ENCODE measurements around the gene NRSN2. TPM values are rescaled to one million over a fixed set of nuclear protein-coding genes. Genes with fewer than 3 reads are reported as not detected.

NRSN2 gene
- total RNA-seq, 3 donors from 2014 or later = 9.4 to 22.3 (median 21.8) TPM

DNA sequence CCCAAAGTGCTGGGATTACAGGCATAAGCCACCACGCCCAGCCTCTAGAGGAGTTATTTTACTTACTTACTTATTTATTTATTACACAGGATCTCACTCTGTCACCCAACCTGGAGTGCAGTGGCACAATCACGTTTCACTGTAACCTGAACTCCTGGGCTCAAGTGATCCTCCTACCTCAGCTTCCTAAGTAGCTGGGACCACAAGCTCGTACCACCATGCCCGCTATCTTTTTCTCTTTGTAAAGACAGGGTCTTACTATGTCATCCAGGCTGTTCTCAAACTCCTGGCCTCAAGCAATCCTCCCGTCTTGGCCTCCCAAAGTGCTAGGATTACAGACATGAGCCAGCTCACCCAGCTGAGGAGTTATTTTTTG lies 32.0 kb downstream of the NRSN2 start:
- TF ChIP-seq, protein P1, sequence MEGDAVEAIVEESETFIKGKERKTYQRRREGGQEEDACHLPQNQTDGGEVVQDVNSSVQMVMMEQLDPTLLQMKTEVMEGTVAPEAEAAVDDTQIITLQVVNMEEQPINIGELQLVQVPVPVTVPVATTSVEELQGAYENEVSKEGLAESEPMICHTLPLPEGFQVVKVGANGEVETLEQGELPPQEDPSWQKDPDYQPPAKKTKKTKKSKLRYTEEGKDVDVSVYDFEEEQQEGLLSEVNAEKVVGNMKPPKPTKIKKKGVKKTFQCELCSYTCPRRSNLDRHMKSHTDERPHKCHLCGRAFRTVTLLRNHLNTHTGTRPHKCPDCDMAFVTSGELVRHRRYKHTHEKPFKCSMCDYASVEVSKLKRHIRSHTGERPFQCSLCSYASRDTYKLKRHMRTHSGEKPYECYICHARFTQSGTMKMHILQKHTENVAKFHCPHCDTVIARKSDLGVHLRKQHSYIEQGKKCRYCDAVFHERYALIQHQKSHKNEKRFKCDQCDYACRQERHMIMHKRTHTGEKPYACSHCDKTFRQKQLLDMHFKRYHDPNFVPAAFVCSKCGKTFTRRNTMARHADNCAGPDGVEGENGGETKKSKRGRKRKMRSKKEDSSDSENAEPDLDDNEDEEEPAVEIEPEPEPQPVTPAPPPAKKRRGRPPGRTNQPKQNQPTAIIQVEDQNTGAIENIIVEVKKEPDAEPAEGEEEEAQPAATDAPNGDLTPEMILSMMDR (IDR thresholded peaks at IDR 0.05) = no peak
- TF ChIP-seq POLR2A (IDR thresholded peaks at IDR 0.05) (no peak), POLR2AphosphoS5 (IDR thresholded peaks at IDR 0.05) (no peak)
- Histone ChIP-seq H3K27me3 (no peaks in the 10 kb centered on the region), H3K4me3 (no peak overlapping the region), H3K9me3 (no peaks in the 10 kb centered on the region), H3K27ac (no peak overlapping the region), H3K36me3 (no peaks in the 10 kb centered on the region), H3K4me1 (no peaks in the 10 kb centered on the region)
- intact Hi-C loops (cut with DNase I; ENCODE audit: low total_unique reads) = no loop called here
- no peak for DNase-seq (ENCODE audit: low spot score in 2 of 2)

DNA sequence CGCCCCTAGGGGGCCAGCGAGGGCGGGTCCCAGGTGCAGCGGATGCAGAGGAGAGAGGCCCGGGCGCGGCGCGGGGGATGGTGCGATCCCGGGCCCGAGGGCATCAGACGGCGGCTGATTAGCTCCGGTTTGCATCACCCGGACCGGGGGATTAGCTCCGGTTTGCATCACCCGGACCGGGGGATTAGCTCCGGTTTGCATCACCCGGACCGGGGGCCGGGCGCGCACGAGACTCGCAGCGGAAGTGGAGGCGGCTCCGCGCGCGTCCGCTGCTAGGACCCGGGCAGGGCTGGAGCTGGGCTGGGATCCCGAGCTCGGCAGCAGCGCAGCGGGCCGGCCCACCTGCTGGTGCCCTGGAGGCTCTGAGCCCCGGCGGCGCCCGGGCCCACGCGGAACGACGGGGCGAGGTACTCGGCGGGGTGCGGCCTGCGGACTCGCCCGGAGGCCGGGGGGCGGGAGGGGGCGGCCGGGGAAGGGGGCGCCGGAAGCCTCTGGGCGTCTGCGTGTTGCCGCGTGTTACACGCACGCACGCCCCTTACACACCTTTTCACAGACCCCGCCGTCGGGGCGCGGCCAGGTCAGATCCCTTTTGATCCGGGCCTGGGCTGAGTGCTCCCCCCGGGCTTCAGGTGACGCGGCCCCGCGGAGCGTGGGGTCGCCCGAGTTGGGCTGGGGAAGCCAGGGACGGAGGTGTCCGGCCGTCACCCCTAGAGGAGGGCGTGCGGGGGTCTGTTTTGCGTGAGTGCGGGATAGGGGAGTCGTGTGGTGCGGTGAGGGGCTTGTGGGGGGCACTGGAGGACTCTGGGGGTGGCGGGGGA lies 34.1 kb downstream of the NRSN2 start:
- TF ChIP-seq, protein P1 (IDR thresholded peaks at IDR 0.05) = no peak
- TF ChIP-seq POLR2AphosphoS5 (IDR thresholded peaks at IDR 0.05) (no peak), POLR2A (IDR thresholded peaks at IDR 0.05) (no peak)
- H3K9me3 ChIP-seq = no peaks in the 10 kb centered on the region
- H3K4me3 ChIP-seq = peak overlapping the region; percentile 66 to 92 (median 82)
- no peaks in the 10 kb centered on the region for H3K36me3 ChIP-seq
- H3K27me3 ChIP-seq = no peaks in the 10 kb centered on the region
- peak overlapping the region; percentile 74 to 91 for H3K27ac ChIP-seq
- intact Hi-C loops (cut with DNase I; ENCODE audit: low total_unique reads) = no loop called here
- no peak for DNase-seq (ENCODE audit: low spot score in 2 of 2)
- no peaks in the 10 kb centered on the region for H3K4me1 ChIP-seq

DNA sequence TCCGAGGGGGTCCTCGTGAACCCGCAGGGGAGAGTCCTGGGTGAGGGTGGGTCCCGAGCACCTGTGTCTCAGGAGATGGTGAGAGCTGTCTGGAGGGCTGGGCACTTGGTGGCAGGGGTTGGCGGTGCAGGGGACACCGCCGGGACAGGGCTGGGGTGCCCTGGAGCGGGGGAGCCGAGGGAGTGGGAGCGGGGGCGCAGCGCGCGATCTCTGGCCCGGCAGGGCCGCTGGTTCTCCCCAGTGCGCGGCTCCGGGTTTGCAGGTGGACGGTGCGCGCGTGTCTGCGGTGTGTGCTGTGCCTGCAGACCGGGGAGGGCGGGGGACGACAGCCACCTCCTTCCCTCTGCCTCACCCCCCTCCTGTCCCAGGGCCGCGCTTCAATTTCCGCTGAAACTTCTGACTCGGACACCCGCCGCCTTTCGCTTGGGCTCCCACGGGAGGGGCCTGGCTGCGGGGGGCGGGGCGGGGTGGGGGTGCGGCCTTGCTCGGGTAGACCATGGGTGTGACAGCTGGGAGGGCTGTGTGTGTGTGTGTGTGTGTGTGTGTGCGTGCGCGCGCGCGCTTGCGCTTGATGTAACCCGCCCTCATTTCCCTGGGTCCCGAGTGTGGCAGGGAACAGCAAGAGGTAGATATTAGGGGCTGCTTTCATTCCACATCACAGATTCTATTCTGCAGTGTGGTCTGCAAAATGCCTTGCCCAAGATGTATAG lies 34.8 kb downstream of the NRSN2 start:
- intact Hi-C loops (cut with DNase I; ENCODE audit: low total_unique reads) = no loop called here
- DNase-seq (ENCODE audit: low spot score in 2 of 2) = peak; percentile 66 to 83

DNA sequence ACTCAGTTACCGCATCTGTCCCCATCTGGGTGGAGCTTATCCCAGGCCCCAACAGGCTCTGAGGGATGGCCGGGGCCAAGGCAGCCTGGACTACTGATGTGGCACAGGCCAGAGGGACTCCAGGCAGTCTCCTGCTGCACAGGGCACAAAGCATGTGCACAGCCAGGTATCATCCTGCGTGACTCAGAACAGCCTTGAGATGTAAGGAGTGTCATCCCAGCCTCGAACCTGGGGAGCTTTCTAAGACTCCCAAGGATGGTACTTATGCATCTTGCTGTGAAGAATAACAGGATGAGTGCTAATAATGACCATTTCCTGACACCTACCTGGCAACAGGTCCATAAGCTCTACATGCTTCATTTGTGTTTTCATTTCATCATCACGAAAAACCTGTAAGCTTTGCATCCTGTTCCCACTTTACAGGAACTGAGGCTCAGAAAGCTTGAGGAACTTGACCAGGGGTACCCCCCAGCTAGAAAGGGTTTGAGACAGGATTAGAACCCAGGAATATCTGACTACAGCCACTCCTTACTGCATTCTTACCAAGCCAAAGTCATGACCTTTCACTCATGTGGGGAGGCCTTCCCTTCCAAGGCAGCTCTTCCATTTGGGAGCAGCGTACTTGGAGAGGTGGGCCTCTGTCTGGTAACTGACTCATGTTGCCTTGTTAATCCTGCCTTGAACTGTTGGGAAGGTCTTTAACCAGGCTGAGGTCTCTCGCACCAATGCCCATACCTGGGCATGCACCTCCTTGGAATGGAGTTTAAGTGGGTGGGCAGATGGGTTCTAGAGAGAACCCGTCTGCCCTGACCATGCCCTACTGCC lies 35.6 kb downstream of the NRSN2 start:
- TF ChIP-seq, protein P1 (IDR thresholded peaks at IDR 0.05) = no peak
- TF ChIP-seq POLR2A (IDR thresholded peaks at IDR 0.05) (no peak), POLR2AphosphoS5 (IDR thresholded peaks at IDR 0.05) (no peak)
- intact Hi-C loops (cut with DNase I; ENCODE audit: low total_unique reads) = no loop called here
- Histone ChIP-seq H3K27me3 (no peaks in the 10 kb centered on the region), H3K27ac (peak overlapping the region; percentile 74 to 91), H3K9me3 (no peaks in the 10 kb centered on the region), H3K36me3 (no peaks in the 10 kb centered on the region), H3K4me1 (no peaks in the 10 kb centered on the region), H3K4me3 (peak overlapping the region; percentile 66 to 92 (median 82))
- no peak for DNase-seq (ENCODE audit: low spot score in 2 of 2)

More for the DNA sequence above, 34.8 kb downstream of the NRSN2 start:
- peak overlapping the region; percentile 74 to 91 for H3K27ac ChIP-seq
- H3K4me3 ChIP-seq = peak overlapping the region; percentile 66 to 92 (median 82)
- no peaks in the 10 kb centered on the region for H3K4me1 ChIP-seq
- no peaks in the 10 kb centered on the region for H3K27me3 ChIP-seq
- H3K36me3 ChIP-seq = no peaks in the 10 kb centered on the region
- TF ChIP-seq, protein P1 (IDR thresholded peaks at IDR 0.05) = no peak
- TF ChIP-seq POLR2A (IDR thresholded peaks at IDR 0.05) = no peak
- H3K9me3 ChIP-seq = no peaks in the 10 kb centered on the region
